Activated B cell treated with CpG ODN at 0.5 μM for 24 hours (primary cell): ENCODE data around the gene COL13A1. TPM values are rescaled to one million over a fixed set of nuclear protein-coding genes. Genes with fewer than 3 reads are reported as not detected.

Experiments
- ATAC-seq: fragments of 200-7000 bp; cut with Tn5 transposase; one replicate; pipeline ENCODE4 v1.10.0; 2021; ENCODE audit warnings: low read depth, mild to moderate bottlenecking, moderate library complexity
- CTCF ChIA-PET: fragments of 350-600 bp; sonication (Branson Sonifier 250); formaldehyde crosslinking; loops from one replicate; lab custom pipeline; 2021; ENCODE audit warnings: antibody characterized with exemption; lab: Charles Lee
- POLR2A ChIA-PET: fragments of 350-600 bp; sonication (Branson Sonifier 250); formaldehyde crosslinking; loops from one replicate; lab custom pipeline; 2021; ENCODE audit warnings: antibody characterized with exemption; lab: Charles Lee
- DNase-seq: peaks from one replicate; pipeline ENCODE4 v3.0.0; 2022
- H3K27ac Mint-ChIP-seq: one replicate; pipeline ENCODE4 v1.8.0; 2020; ENCODE audit warnings: mixed read lengths
- H3K27me3 Mint-ChIP-seq: one replicate; pipeline ENCODE4 v1.8.0; 2021; ENCODE audit warnings: mixed read lengths
- H3K36me3 Mint-ChIP-seq: one replicate; pipeline ENCODE4 v1.8.0; 2021; ENCODE audit warnings: low read depth, mixed read lengths
- H3K4me1 Mint-ChIP-seq: one replicate; pipeline ENCODE4 v1.8.0; 2021; ENCODE audit warnings: mixed read lengths
- H3K4me3 Mint-ChIP-seq: one replicate; pipeline ENCODE4 v1.8.0; 2020; ENCODE audit warnings: mild to moderate bottlenecking, mixed read lengths
- H3K9me3 Mint-ChIP-seq: one replicate; pipeline ENCODE4 v1.8.0; 2020; ENCODE audit warnings: mixed read lengths
- CTCF ChIP-seq: fragments of 200-600 bp; IDR thresholded peaks from one replicate; pipeline ENCODE4 v1.8.0; 2022; ENCODE audit warnings: antibody characterized with exemption, mild to moderate bottlenecking
- intact Hi-C: fragments of 100-400 bp; cut with micrococcal nuclease; formaldehyde crosslinking; loops from one replicate; pipeline ENCODE4 v1.15.1; 2024
- total RNA-seq: library from RNA; stranded (reverse); gene quantifications from 2 replicates; pipeline ENCODE4 v1.2.3, GENCODE V29; 2022

The COL13A1 gene
- total RNA-seq, 1 donor from 2014 or later, result not detected

GRCh38 chr10:69901628-69902505 is 100.2 kb downstream of the COL13A1 start:
- Mint-ChIP-seq H3K4me3 (no peak overlapping the region), H3K4me1 (no peaks in the 10 kb centered on the region), H3K27me3 (peaks cover 5% of the 10 kb centered on the region), H3K27ac (no peak overlapping the region), H3K9me3 (no peaks in the 10 kb centered on the region), H3K36me3 (no peaks in the 10 kb centered on the region)
- peak; percentile 31 for ATAC-seq
- DNase-seq, result no peak
- CTCF ChIA-PET, result no interaction called here
- intact Hi-C loops, result loop anchor here (5.0 kb wide), 1 partner anchor 55 kb away; no protein-coding TSS in a partner anchor
- TF ChIP-seq CTCF, result no peak
- POLR2A ChIA-PET, result no interaction called here

GRCh38 chr10:69902835-69903535 is 101.3 kb downstream of the COL13A1 start:
- DNase-seq (no peak), ATAC-seq (no peak)
- no peaks in the 10 kb centered on the region for H3K9me3 Mint-ChIP-seq
- intact Hi-C loops, result loop anchor here (5.0 kb wide), 1 partner anchor 54 kb away; no protein-coding TSS in a partner anchor
- peaks cover 5% of the 10 kb centered on the region for H3K27me3 Mint-ChIP-seq
- ChIA-PET CTCF (no interaction called here), POLR2A (no interaction called here)
- TF ChIP-seq CTCF, result no peak
- H3K4me1 Mint-ChIP-seq, result no peaks in the 10 kb centered on the region
- no peak overlapping the region for H3K27ac Mint-ChIP-seq
- H3K36me3 Mint-ChIP-seq, result no peaks in the 10 kb centered on the region
- H3K4me3 Mint-ChIP-seq, result no peak overlapping the region

- H3K27me3 Mint-ChIP-seq, result peaks cover 8% of the 10 kb centered on the region
- H3K9me3 Mint-ChIP-seq, result no peaks in the 10 kb centered on the region
- TF ChIP-seq CTCF, result no peak
- ATAC-seq (no peak), DNase-seq (no peak)
- POLR2A ChIA-PET, result no interaction called here
- no peaks in the 10 kb centered on the region for H3K4me1 Mint-ChIP-seq
- no peak overlapping the region for H3K4me3 Mint-ChIP-seq
- H3K36me3 Mint-ChIP-seq, result no peaks in the 10 kb centered on the region
- intact Hi-C loops, result loop anchor here (5.0 kb wide), 1 partner anchor 53 kb away; no protein-coding TSS in a partner anchor
- H3K27ac Mint-ChIP-seq, result no peak overlapping the region
- CTCF ChIA-PET, result interaction anchor here (0.6 kb wide), 1 partner anchor 55 kb away, joined by 3 read pairs; no protein-coding TSS in a partner anchor
Measured at GRCh38 chr10:69904533-69904932, 102.8 kb downstream of the COL13A1 start.

- ChIA-PET POLR2A (no interaction called here), CTCF (no interaction called here)
- Mint-ChIP-seq H3K27ac (no peak overlapping the region), H3K9me3 (no peaks in the 10 kb centered on the region), H3K4me1 (no peaks in the 10 kb centered on the region), H3K36me3 (no peaks in the 10 kb centered on the region), H3K4me3 (no peak overlapping the region), H3K27me3 (peaks cover 11% of the 10 kb centered on the region)
- ATAC-seq, result no peak
- intact Hi-C loops, result no loop called here
- DNase-seq, result no peak
- no peak for TF ChIP-seq CTCF
Measured at GRCh38 chr10:69906425-69906824, 104.7 kb downstream of the COL13A1 start.

- Mint-ChIP-seq H3K4me3 (no peak overlapping the region), H3K27me3 (peaks cover 11% of the 10 kb centered on the region), H3K36me3 (no peaks in the 10 kb centered on the region), H3K4me1 (no peaks in the 10 kb centered on the region), H3K9me3 (no peaks in the 10 kb centered on the region), H3K27ac (no peak overlapping the region)
- DNase-seq (no peak), ATAC-seq (no peak)
- TF ChIP-seq CTCF, result no peak
- CTCF ChIA-PET, result no interaction called here
- intact Hi-C loops, result no loop called here
- POLR2A ChIA-PET, result no interaction called here
Measured at GRCh38 chr10:69907517-69907916, 105.8 kb downstream of the COL13A1 start.
